Fibroblast of the aortic adventitia (primary cell): ENCODE results near the gene TMUB1. TPM values are rescaled to one million over a fixed set of nuclear protein-coding genes. Genes with fewer than 3 reads are reported as not detected.

Experiments used
- DNase-seq: peaks from one replicate; pipeline ENCODE4 v3.0.0-alpha.2; 2010; ENCODE audit warnings: low read depth
- H3K4me3 ChIP-seq: 2 replicates; pipeline ENCODE4 v1.5.1; 2011; ENCODE audit warnings: low read depth, mild to moderate bottlenecking, control low read depth, low read length, moderate library complexity
- CTCF ChIP-seq: IDR thresholded peaks from 2 replicates; pipeline ENCODE4 v1.5.1; 2011; ENCODE audit warnings: mild to moderate bottlenecking, low read length, control low read depth, inconsistent platforms; ENCODE audit not compliant: insufficient read depth
- total RNA-seq: library from RNA; depleted of rRNA; stranded (reverse); fragments of >200 nt; gene quantifications from 2 replicates; pipeline ENCODE4 v1.2.3, GENCODE V29; 2012; ENCODE audit warnings: low replicate concordance

Gene TMUB1
- total RNA-seq, 1 donor = 20.2 TPM

GRCh38 chr7:151075978-151076426, 7.3 kb downstream of the TMUB1 start:
- no peak for TF ChIP-seq CTCF
- no peak overlapping the region for H3K4me3 ChIP-seq
- DNase-seq = no peak

GRCh38 chr7:151075662-151075971, 7.7 kb downstream of the TMUB1 start:
- H3K4me3 ChIP-seq = no peak overlapping the region
- TF ChIP-seq CTCF = no peak
- DNase-seq = no peak

- H3K4me3 ChIP-seq = no peak overlapping the region
- no peak for TF ChIP-seq CTCF
- no peak for DNase-seq
These were observed 8.3 kb downstream of the TMUB1 start for GRCh38 chr7:151074817-151075661.

- no peak for DNase-seq
- TF ChIP-seq CTCF = no peak
- H3K4me3 ChIP-seq = no peak overlapping the region
These were observed 9.3 kb downstream of the TMUB1 start for GRCh38 chr7:151073990-151074389.

- no peak overlapping the region for H3K4me3 ChIP-seq
- no peak for TF ChIP-seq CTCF
- no peak for DNase-seq
These were observed 12.0 kb downstream of the TMUB1 start for GRCh38 chr7:151071032-151071866.

- no peak for TF ChIP-seq CTCF
- DNase-seq = no peak
These were observed 12.7 kb downstream of the TMUB1 start for GRCh38 chr7:151070574-151070960.

More at GRCh38 chr7:151070574-151070960, 12.7 kb downstream of the TMUB1 start:
- no peak overlapping the region for H3K4me3 ChIP-seq
